H7 (cell line): Measurements from ENCODE around the gene ZNF232. TPM values are rescaled to one million over a fixed set of nuclear protein-coding genes. Genes with fewer than 3 reads are reported as not detected.
A peak's percentile ranks its signal among the peaks of the same experiment; 100 is the strongest.
"Not testable (repeated sequence)": the region's sequence is repeated elsewhere in the genome, so short reads cannot be mapped to it uniquely, and the experiment has no call there.

Source experiments
- DNase-seq: peaks from one replicate; pipeline ENCODE4 v3.0.0; 2012
- H3K27me3 ChIP-seq: 2 replicates; pipeline ENCODE4 v1.6.0; 2011; ENCODE audit warnings: mild to moderate bottlenecking, low read length; ENCODE audit not compliant: control insufficient read depth, insufficient read depth
- H3K36me3 ChIP-seq: replicated peaks from 2 replicates; pipeline ENCODE4 v1.5.1; 2011; ENCODE audit warnings: low read length; ENCODE audit not compliant: control insufficient read depth, insufficient read depth
- H3K4me3 ChIP-seq: 2 replicates; pipeline ENCODE4 v1.5.1; 2011; ENCODE audit warnings: low read depth, mild to moderate bottlenecking, control low read depth, low read length, moderate library complexity; ENCODE audit not compliant: insufficient read depth
- total RNA-seq: library from RNA; depleted of rRNA; stranded (reverse); fragments of >200 nt; shearing (Covaris generic); gene quantifications from 2 replicates; pipeline ENCODE4 v1.2.3, GENCODE V29; 2014

The ZNF232 gene
- total RNA-seq, 1 experiment from 2014 or later = 20.1 TPM

- peak; percentile 16 for DNase-seq
- no peak overlapping the region for H3K4me3 ChIP-seq
- H3K27me3 ChIP-seq = no peaks in the 10 kb centered on the region
- no peaks in the 10 kb centered on the region for H3K36me3 ChIP-seq
Measured at GRCh38 chr17:5133311-5133710, 21.6 kb upstream of the ZNF232 start.

GRCh38 chr17:5132503-5133225, 21.0 kb upstream of the ZNF232 start:
- not testable (repeated sequence) for H3K27me3 ChIP-seq, H3K36me3 ChIP-seq, H3K4me3 ChIP-seq, DNase-seq

- H3K36me3 ChIP-seq, DNase-seq, H3K27me3 ChIP-seq, H3K4me3 ChIP-seq: not testable (repeated sequence)
Measured at GRCh38 chr17:5131799-5132502, 20.3 kb upstream of the ZNF232 start.

- Histone ChIP-seq H3K4me3 (no peak overlapping the region), H3K27me3 (no peaks in the 10 kb centered on the region; the same call in 1 of the 2 replicates), H3K36me3 (no peaks in the 10 kb centered on the region)
- no peak for DNase-seq
Measured at GRCh38 chr17:5131146-5131715, 19.6 kb upstream of the ZNF232 start.

GRCh38 chr17:5130687-5131086, 19.0 kb upstream of the ZNF232 start:
- not testable (repeated sequence) for DNase-seq, H3K4me3 ChIP-seq, H3K36me3 ChIP-seq, H3K27me3 ChIP-seq

- H3K27me3 ChIP-seq = not testable (repeated sequence)
Measured at GRCh38 chr17:5130261-5130660, 18.6 kb upstream of the ZNF232 start.

GRCh38 chr17:5129770-5130169, 18.1 kb upstream of the ZNF232 start:
- not testable (repeated sequence) for DNase-seq, H3K27me3 ChIP-seq, H3K36me3 ChIP-seq, H3K4me3 ChIP-seq

More at GRCh38 chr17:5130261-5130660, 18.6 kb upstream of the ZNF232 start:
- DNase-seq, H3K4me3 ChIP-seq, H3K36me3 ChIP-seq: not testable (repeated sequence)

GRCh38 chr17:5128905-5129535, 17.3 kb upstream of the ZNF232 start:
- Histone ChIP-seq H3K27me3 (no peaks in the 10 kb centered on the region; the same call in 1 of the 2 replicates), H3K4me3 (no peak overlapping the region), H3K36me3 (no peaks in the 10 kb centered on the region)
- no peak for DNase-seq

- H3K36me3 ChIP-seq, H3K27me3 ChIP-seq, H3K4me3 ChIP-seq, DNase-seq: not testable (repeated sequence)
Measured at GRCh38 chr17:5128387-5128786, 16.7 kb upstream of the ZNF232 start.

- peaks cover 4% of the 10 kb centered on the region for H3K27me3 ChIP-seq
- DNase-seq = no peak
- H3K4me3 ChIP-seq = no peak overlapping the region
- no peaks in the 10 kb centered on the region for H3K36me3 ChIP-seq
Measured at GRCh38 chr17:5127910-5128309, 16.2 kb upstream of the ZNF232 start.

- DNase-seq = no peak
- Histone ChIP-seq H3K36me3 (no peaks in the 10 kb centered on the region), H3K27me3 (peaks cover 13% of the 10 kb centered on the region), H3K4me3 (no peak overlapping the region)
Measured at GRCh38 chr17:5126719-5127488, 15.2 kb upstream of the ZNF232 start.

GRCh38 chr17:5124896-5125295, 13.2 kb upstream of the ZNF232 start:
- not testable (repeated sequence) for H3K36me3 ChIP-seq, DNase-seq, H3K4me3 ChIP-seq
- H3K27me3 ChIP-seq = peaks cover 13% of the 10 kb centered on the region

GRCh38 chr17:5124125-5124760, 12.6 kb upstream of the ZNF232 start:
- not testable (repeated sequence) for H3K4me3 ChIP-seq, DNase-seq, H3K36me3 ChIP-seq
- H3K27me3 ChIP-seq = peaks cover 13% of the 10 kb centered on the region
